ENCODE data around the gene CAPN1.

DNA sequence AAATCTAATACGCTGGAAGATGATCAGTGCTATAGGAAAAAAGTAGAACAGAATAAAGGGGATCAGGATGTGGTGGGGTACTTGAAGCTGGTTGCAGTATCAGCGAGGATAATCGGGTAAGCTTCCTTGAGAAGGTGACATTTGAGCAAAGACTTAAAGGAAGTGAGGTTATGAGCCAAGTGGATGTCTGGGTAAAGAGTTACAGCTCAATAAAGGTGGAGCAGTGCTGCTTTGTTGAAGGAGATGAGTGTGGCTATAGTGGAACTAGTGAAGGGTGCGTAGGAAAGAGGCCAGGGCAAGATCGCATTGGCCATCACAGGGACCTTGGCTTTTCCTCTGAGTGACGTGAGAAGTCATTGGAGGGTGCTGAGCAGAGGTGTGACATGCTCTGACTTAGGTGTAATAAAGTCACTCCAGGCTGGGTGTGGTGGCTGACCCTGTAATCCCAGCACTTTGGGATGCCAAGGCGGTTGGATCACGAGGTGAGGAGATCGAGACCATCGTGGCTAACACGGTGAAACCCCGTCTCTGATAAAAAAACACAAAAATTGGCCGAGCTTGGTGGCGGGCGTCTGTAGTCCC lies 45.1 kb upstream of the CAPN1 start:
- TF ChIP-seq, protein P1, sequence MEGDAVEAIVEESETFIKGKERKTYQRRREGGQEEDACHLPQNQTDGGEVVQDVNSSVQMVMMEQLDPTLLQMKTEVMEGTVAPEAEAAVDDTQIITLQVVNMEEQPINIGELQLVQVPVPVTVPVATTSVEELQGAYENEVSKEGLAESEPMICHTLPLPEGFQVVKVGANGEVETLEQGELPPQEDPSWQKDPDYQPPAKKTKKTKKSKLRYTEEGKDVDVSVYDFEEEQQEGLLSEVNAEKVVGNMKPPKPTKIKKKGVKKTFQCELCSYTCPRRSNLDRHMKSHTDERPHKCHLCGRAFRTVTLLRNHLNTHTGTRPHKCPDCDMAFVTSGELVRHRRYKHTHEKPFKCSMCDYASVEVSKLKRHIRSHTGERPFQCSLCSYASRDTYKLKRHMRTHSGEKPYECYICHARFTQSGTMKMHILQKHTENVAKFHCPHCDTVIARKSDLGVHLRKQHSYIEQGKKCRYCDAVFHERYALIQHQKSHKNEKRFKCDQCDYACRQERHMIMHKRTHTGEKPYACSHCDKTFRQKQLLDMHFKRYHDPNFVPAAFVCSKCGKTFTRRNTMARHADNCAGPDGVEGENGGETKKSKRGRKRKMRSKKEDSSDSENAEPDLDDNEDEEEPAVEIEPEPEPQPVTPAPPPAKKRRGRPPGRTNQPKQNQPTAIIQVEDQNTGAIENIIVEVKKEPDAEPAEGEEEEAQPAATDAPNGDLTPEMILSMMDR (IDR thresholded peaks at IDR 0.05 in 4 of 5, conservative IDR thresholded peaks at IDR 0.05 in 1 of 5): no peak
- no peak for TF ChIP-seq POLR2A (IDR thresholded peaks at IDR 0.05)

All from gastrocnemius medialis (tissue), 4 donors.